GM12872 (cell line): ENCODE measurements around the gene CNIH1.

Experiments
- CTCF ChIP-seq: IDR thresholded peaks from 3 replicates; pipeline ENCODE4 v1.5.1; 2011; ENCODE audit warnings: low read depth, mild to moderate bottlenecking, low read length, moderate library complexity; ENCODE audit not compliant: insufficient read depth

Gene CNIH1

GRCh38 chr14:54450535-54450934 lies 9.4 kb upstream of the CNIH1 start:
- no peak for TF ChIP-seq CTCF

GRCh38 chr14:54447231-54447692 lies 6.1 kb upstream of the CNIH1 start:
- no peak for TF ChIP-seq CTCF

GRCh38 chr14:54446161-54446693 lies 5.1 kb upstream of the CNIH1 start:
- TF ChIP-seq CTCF: no peak

GRCh38 chr14:54444681-54445080 lies 3.5 kb upstream of the CNIH1 start:
- no peak for TF ChIP-seq CTCF

GRCh38 chr14:54443981-54444380 lies 2.8 kb upstream of the CNIH1 start:
- TF ChIP-seq CTCF: no peak

- no peak for TF ChIP-seq CTCF
Measured at GRCh38 chr14:54440476-54440872, 700 bp downstream of the CNIH1 start.

- TF ChIP-seq CTCF: no peak
Measured at GRCh38 chr14:54440037-54440436, 1.1 kb downstream of the CNIH1 start.
